ENCODE data around the gene SFMBT2. TPM values are rescaled to one million over a fixed set of nuclear protein-coding genes. Genes with fewer than 3 reads are reported as not detected.
"Not testable (repeated sequence)": the region's sequence is repeated elsewhere in the genome, so short reads cannot be mapped to it uniquely, and the experiment has no call there.

Gene SFMBT2
- total RNA-seq, 1 experiment from 2014 or later: 0.03 TPM

DNA sequence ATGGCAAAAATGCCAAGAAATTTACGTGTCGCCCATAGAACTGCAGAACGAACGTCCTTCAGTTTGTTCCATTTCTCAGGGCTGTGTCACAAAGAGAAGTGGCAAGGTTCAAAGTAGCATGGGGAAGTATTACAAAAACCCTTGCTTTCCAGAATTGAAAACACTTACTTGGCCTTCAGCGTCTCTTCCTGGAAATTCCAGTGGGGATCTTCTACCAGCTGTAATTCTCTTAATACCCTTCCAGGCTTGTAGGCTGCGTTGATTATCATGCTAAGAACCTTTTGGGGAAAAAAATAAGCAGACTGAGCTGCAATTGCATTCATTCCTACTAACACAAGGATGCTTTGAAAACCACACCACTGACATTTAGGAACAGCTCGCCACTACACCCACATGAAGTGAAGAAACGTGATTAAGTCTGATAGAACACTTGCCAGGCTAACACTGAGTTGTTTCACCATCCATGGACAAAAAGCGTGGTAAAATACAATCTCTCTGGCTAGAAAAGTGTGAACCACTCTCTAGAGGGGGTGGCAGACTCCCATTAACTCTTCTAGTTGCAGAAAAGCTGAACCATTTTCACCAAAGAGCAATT is 222.3 kb downstream of the SFMBT2 start:
- DNase-seq (ENCODE audit: low spot score): no peak

DNA sequence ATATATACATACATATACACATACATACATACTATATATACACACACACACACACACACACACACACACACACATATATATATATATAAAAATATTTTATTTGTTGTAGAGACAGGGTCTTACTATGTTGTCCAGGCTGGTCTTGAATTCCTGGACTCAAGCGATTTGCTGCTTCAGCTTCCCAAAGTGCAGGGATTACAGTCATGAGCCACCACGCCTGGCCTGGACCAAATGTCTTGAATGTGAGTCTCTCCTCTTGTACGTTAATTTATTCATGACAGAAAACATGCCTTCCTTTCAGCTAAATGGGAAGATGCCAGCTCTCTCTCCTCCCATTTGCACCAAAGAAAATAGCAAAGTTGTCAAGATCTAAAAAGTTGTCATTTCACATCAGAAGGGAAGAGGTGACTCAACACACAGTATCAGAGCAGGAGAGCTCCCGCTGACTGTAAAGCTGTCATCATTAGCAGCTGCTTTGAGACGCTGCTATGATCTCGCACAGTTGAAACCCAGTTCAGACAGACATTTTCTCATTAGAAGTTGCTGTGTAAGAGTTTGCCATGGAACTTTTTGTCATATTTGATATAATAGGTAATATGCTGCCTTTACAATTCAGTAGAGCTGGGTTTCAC is 224.3 kb downstream of the SFMBT2 start:
- no peak for DNase-seq (ENCODE audit: low spot score)

DNA sequence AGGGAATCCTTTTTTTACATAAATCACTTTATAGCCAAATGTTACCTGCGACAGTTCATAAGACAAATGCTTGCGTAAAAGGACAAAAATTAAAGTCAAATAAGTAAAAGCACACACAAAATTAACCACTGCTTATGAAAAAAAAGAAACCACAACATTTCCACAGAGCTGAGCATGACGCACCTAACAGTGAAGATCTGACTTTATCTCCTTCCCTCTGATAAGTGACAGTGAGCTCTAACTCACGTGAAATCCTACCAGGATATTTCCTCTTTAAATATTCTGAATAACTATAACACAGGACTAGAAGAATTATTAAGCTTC is 225.5 kb downstream of the SFMBT2 start:
- DNase-seq (ENCODE audit: low spot score): no peak

DNA sequence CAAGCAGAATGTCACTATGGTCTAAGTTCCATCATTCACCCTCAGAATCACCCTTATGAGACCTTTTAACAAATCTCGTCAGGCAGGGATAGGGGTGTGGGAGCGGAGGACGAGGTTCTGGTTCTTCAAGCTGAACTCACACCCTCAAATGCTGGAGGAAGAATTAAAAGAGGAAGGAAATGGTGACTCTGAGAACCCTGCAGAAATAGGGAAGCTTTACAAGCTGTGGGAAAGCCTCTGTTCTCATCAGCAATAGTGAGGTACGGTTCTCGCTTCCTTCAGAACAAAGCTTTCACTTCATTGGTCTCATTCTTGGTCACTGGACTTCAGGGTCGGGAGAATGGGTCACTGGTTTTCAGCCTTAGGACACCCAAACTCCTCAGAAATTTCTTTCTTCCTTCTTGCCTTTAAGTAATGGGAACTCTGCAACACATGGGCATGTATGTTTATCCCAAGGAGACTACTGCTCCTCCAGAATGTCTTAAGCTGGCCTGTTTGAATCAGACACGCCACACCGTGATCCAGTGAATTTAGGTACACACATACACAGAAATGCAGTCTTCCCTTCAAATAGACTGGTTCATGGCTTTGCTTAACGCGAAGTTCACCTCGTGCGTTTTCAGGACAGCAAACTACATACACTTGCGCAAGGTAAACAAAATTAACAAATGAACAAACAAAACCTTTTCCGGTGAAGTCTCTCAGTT is 226.0 kb downstream of the SFMBT2 start:
- no peak for DNase-seq (ENCODE audit: low spot score)

DNA sequence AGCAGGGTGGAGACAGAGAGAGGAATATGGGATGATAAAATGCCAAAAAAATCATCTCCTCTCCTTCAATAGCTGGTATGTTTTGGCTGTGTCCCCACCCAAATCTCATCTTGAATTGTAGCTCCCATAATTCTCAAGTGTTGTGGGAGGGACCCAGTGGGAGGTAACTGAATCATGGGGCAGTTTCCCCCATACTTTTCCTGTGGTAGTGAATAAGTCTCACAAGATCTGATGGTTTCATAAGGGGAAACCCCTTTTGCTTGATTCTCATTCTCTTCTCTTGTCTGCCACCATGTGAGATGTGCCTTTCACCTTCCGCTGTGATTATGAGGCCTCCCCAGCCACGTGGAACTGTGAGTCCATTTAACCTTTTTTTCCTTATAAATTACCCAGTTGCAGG is 226.7 kb downstream of the SFMBT2 start:
- not testable (repeated sequence) for DNase-seq (ENCODE audit: low spot score)

DNA sequence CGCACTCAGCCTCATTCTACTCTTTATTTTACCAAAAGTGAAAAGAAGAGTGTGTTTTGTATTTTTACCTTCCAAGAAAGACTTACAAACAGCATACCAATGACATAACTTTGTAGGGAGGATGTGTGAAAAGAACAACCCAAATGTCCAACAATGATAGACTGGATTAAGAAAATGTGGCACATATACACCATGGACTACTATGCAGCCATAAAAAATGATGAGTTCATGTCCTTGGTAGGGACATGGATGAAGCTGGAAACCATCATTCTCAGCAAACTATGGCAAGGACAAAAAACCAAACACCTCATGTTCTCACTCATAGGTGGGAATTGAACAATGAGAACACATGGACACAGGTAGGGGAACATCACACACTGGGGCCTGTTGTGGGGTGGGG is 228.5 kb downstream of the SFMBT2 start:
- DNase-seq (ENCODE audit: low spot score): not testable (repeated sequence)

DNA sequence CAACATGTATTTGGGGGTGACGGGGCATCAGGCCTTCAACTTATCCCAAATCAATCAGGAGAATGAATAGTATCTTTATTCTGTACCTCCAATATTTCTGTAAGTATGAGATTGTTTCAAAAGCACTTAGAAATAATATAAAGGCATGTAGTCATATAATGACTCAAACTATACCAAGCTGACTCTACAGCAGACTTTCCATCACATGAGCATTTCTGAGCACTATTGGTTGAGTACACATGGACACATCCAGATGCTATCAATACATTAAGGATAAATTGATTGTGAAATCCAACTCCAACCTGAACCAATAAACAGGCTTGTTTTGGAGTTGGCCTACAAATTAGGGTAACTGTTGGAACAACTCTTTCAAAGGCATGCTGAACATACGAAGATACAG is 229.4 kb downstream of the SFMBT2 start:
- no peak for DNase-seq (ENCODE audit: low spot score)

DNA sequence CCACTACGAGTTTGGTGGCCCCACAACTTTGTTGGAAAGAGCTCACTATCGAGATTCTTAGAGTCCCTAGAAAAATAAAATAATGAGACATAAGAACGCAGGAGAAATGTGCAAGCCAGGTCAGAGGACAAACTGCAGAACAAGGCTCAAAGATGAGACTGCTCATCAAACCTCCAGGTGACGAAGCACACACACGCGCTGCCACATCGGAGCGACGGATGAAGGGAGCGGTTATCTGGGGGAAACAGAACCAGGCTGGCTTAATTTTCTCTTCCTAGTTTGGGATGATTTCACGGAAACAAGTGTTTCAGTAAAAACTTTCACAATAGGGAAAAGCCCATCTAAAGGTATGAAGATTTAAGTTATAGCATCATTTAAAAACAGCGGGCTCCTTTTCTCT is 231.3 kb downstream of the SFMBT2 start:
- DNase-seq (ENCODE audit: low spot score): no peak

DNA sequence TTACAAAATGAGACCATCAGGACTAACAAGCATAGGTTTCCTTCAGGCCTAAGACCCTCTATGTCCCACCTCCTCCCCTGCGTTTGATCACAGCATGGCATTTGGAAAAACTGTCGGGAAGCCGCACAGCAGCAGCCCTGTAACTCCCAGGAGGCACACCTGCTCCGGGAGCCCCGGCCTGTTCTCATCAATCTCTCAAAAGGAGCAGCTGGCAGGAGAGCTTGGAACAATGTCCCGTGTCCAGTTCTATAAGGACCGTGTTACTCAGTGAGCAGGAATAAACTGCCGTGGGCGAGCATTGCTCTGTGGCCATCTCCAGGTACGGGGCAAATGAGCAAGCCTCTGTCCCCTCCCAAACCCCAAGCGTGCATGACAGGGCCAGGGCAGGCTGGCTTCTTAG is 236.9 kb downstream of the SFMBT2 start:
- DNase-seq (ENCODE audit: low spot score): no peak

DNA sequence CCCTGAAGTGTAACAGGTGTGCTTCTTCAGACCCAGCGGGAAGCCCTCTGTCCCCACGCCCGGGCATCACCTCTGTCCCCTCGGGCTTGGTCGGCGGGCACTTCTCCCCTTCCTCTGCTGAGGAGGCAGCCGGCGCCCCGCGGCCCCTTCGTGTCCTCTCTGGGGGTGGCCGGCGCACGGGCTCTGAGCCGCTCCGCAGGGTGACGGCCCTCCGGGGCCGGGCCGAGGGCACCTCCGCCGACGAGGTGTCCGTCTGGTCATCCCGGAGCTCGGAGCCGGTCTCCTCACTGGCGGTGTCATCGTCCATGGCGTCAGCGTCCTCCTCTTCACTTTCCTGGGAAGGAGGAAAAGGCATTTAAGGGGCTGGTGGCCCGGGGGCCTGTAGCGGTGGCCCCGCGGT is 239.0 kb downstream of the SFMBT2 start:
- no peak for DNase-seq (ENCODE audit: low spot score)

DNA sequence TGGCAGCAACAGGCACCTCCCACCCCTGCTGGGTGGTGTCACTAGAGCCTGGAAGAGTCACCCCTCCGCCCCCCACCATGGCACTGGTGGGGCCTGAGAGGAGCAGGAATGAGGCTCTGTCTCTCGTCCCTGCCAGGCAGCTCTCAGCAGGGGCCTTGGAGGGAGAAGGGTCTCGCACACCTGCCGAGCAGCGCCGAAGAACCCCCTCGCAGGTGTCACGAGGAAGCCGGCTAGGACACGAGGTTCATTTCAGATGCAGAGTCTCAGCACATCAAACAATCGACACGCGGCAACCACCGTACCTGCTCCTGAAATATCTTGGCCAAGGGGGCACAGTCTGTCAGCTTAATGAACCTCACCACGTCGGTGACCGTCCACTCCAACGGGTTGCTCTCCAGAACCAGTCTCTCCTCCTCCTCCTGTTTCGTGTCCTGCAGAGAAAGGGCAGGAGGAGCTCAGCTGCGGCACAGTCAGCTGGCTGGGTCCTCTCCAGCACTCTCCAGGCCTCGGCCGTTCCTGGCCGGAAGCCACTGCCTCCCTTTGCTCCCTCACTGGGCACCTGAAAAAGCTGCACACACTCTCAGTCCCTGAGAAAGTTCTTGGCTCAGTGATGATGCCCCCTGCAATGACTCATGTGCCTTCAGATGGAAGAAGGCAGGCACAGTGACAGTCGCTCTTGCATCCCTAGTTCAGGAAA is 240.1 kb downstream of the SFMBT2 start:
- DNase-seq (ENCODE audit: low spot score): no peak

DNA sequence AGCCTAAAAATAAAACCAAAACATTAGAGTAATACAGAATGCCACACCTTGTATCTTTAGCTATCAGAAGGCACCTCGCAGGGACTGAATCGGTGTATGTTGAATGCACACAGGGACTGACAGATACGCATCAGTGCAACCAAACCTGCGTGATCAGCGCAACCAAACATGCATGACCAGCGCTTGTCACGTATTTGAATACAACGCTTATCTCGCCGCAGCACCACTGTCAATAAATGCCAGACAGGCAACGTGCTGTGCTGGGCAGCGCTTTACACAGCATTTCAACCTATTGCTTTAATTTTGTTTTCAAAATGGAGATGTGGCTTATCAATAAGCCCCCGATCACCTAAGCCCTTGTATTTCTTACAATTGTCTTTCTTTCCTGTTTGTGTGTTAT is 242.4 kb downstream of the SFMBT2 start:
- DNase-seq (ENCODE audit: low spot score): no peak

DNA sequence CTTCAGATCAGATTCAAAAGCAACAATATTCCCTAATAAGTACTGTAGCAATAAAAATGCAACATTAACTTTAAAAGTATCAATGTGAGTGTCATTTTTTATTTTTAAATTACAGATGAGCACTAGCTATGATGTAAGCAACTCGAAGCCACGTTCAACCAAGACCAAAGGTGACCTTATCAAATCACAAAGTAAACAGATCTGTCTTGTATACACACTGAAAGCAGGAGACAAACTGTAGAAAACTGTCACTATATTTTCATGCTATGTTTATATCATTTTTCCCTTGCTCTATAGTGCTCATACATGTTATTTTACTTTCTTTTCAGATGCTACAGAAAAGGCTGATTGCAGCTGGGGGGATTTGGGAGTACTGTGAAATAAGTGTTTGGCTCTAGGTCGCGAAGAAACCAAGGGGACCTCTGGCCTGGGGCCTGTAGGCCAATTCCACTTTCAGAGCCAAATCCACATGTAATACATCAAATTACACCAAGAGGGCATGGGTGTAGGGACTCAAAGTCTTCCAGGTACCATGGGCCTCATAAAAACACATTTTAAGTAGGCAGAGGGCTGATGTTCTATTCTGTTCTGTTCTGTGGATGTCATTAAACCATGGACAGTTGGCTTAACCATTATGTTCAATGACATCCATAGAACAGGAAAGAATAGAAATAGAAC is 245.2 kb downstream of the SFMBT2 start:
- DNase-seq (ENCODE audit: low spot score): no peak

DNA sequence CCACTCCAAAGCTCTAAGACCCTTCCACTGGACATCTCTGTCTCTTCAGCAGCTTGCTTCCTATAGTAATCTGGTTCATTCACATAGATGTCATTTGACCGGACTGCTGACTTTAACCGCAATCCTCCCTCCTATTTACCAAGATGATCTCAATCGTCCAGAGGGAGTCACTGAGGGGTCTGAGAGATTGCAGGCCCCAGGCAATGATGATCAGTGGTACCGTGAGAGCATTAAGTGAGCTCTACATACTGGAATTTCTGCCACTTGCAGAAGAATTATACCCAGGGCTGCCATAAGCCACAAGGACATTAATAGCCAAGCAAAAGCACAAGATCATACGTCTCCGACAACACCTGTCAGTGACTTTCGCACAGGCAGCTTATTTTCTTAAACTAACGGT is 245.9 kb downstream of the SFMBT2 start:
- DNase-seq (ENCODE audit: low spot score): no peak

DNA sequence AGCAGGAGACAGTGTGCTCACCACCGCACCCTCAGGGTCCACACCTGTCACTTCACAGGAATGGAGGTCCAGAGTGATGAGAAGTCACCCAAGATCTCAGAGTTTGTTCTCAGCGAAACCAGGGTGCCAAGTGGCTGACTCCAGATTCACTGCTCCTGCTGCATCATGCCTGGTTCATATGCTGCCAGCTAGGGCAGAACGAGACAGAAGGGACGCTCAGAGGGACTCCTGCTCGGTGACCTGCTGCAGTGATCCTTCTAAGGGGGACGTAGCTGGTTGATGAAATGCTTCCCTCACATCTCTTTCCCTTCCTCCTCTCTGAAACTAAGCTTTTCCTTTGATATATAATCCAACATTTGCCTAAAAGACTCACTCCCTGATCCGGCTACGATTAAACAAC is 248.5 kb downstream of the SFMBT2 start:
- no peak for DNase-seq (ENCODE audit: low spot score)

DNA sequence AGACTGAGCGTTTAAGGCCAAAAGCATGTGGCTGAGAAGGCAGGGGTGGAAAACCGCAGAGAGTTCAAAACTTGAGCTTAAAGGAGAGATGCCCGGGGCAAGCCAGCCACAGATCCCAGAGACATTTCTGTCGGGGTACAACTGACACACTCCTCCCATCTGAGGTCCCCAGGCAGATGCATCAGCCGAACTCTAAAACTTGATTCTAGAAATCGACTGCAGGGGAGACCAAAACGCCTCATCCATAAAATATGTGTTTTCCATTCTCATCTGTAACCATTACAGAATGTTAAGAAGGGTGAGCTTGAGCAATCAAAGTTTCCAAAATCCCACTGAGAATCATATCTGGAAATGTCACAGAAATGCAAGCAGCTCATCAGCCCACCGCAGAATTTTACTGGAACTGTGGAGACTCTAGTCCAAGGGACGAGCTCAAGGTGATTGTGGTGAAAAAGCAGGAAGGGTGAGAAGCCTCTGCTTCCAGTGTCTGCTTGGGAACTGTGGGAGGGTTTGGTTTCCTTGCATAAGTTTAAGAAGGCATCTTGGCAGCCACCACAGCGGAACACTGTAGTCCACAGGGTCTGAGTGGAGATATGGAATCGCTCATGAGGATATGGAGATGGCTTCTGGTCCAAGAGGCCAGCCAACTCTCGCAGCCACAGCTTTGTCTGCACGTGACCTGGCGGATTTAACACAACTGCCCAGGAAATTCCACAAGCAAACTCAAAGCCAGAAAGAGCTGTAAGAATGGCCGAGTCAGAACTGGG is 249.2 kb downstream of the SFMBT2 start:
- DNase-seq (ENCODE audit: low spot score): no peak

DNA sequence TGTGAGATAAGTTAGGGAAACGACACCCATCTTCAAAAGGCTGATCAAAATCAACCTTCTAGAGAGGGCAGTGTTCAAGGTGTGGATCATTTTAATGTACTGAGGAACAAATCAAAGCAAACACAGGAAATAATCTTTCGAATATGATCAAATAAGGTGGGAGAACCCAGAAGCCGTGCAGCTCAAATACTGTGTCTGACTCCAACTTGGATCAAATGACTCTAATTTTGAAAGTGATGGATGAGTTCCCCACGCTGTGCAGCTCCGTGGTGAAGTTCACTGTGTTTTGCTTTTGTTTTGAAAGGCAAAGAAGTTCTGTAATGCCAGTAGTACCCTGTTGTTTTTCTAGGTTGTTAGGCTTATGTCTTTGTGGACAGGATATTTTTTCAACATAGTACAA is 250.9 kb downstream of the SFMBT2 start:
- DNase-seq (ENCODE audit: low spot score): no peak

DNA sequence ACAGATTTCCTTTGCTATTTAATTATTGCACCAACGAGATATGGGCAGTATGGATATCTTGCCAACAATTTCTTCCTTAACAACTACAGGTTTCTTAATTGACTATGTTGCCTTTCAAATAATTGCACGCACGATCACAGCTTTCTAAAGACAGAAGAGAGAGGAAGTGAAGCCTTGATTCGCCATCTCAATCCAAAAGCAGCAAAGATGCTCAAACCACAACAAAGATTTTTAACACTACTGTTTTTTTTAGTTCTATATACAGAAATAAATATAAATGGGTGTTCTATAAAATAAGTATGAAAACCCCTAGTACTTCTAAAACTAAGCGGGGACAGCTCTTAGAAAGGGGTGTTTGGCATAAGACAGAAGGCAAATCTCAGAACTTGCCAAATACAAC is 251.3 kb downstream of the SFMBT2 start:
- DNase-seq (ENCODE audit: low spot score): no peak

DNA sequence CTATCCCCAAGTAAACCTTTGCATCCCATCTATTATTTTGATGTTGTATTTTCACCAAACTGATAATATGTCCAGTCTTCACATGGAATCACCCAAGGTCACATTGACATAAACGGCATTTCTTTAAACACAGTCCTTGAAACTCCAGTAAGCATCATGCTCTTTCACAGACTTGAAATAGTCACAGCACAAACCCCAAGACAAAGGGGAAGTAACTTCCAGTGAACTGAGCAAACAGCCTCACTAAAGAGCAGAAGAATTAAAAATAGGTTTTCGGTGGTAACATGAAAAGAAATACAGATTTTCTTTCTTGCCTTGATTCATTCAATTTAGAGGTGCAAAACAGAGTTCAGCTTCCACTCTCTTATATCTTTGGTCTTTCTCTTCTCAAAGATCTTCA is 253.7 kb downstream of the SFMBT2 start:
- DNase-seq (ENCODE audit: low spot score): no peak

DNA sequence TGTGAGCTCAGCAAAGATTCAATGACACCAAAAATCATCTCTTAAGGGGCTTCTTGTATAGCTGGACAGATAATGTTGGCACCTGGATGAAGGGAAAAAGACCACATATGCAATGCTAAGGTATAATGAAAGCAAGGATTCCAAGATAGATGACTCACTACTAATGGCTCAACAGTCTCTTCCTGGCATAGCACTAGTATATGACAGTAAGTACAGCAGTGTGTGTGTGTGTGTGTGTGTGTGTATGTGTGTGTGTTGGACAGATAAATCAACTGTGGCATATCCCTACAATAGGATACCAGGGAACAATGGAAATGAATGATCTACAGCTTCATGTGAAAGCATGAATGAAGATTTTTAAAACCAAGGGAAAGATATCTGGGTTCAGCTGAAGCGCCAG is 257.1 kb downstream of the SFMBT2 start:
- DNase-seq (ENCODE audit: low spot score): no peak

DNA sequence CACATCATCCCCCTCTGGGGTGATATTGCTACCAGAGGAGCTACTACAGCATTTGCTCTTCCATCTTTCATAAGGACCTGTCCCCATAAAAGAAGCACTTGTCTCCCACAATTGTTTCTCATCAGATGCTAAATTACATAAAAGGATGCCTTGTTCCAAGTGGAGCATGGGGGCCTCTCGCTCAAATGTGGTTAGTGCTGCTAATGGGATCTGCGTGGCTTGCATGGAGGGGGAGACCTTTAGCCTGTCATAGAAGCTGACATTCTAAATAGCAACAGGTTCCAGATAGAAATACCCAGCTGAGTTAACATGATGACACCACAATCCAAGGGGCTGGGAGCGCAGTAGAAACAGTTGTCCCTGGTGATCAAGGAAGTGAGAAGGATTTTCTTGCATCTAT is 257.9 kb downstream of the SFMBT2 start:
- DNase-seq (ENCODE audit: low spot score): no peak
